ENCODE measurements around the gene OR2D2. TPM values are rescaled to one million over a fixed set of nuclear protein-coding genes. Genes with fewer than 3 reads are reported as not detected.

OR2D2 gene, protein sequence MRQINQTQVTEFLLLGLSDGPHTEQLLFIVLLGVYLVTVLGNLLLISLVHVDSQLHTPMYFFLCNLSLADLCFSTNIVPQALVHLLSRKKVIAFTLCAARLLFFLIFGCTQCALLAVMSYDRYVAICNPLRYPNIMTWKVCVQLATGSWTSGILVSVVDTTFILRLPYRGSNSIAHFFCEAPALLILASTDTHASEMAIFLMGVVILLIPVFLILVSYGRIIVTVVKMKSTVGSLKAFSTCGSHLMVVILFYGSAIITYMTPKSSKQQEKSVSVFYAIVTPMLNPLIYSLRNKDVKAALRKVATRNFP
- total RNA-seq, result under 1 TPM in 1 of 4 donors, not detected in 3; 0.28 TPM

- no peaks in the 10 kb centered on the region for H3K36me3 ChIP-seq
- no peak for DNase-seq
- no peaks in the 10 kb centered on the region for H3K4me1 ChIP-seq
- intact Hi-C loops (cut with DNase I; ENCODE audit: low total_unique reads), result no loop called here
- no peak within 1 kb of the TSS for H3K27ac ChIP-seq
- H3K4me3 ChIP-seq, result no peak within 1 kb of the TSS
- no peaks in the 10 kb centered on the region for H3K27me3 ChIP-seq
- H3K9me3 ChIP-seq, result no peaks in the 10 kb centered on the region
- TF ChIP-seq CTCF (IDR thresholded peaks at IDR 0.05) (no peak), POLR2A (IDR thresholded peaks at IDR 0.05) (no peak)
Measured at GRCh38 chr11:6892400-6892799, at the start of gene OR2D2. Gene OR2D2, minus strand, starts transcription at chr11:6892500. Its CDS starts 0 bp downstream, at chr11:6892500.

- intact Hi-C loops (cut with DNase I; ENCODE audit: low total_unique reads), result no loop called here
- Histone ChIP-seq H3K36me3 (no peaks in the 10 kb centered on the region), H3K27ac (no peak overlapping the region), H3K4me1 (no peaks in the 10 kb centered on the region), H3K27me3 (no peaks in the 10 kb centered on the region), H3K9me3 (no peaks in the 10 kb centered on the region), H3K4me3 (no peak overlapping the region)
- DNase-seq, result no peak
- TF ChIP-seq CTCF (IDR thresholded peaks at IDR 0.05), result no peak
- no peak for TF ChIP-seq POLR2A (IDR thresholded peaks at IDR 0.05)
Measured at GRCh38 chr11:6941970-6942369, 49.7 kb upstream of the OR2D2 start.

GRCh38 chr11:6932145-6932544, 39.8 kb upstream of the OR2D2 start:
- intact Hi-C loops (cut with DNase I; ENCODE audit: low total_unique reads), result no loop called here
- Histone ChIP-seq H3K27ac (no peak overlapping the region), H3K4me1 (no peaks in the 10 kb centered on the region)

GRCh38 chr11:6931146-6931713, 38.9 kb upstream of the OR2D2 start:
- Histone ChIP-seq H3K9me3 (no peaks in the 10 kb centered on the region), H3K4me1 (no peaks in the 10 kb centered on the region), H3K4me3 (no peak overlapping the region), H3K27ac (no peak overlapping the region), H3K27me3 (no peaks in the 10 kb centered on the region), H3K36me3 (no peaks in the 10 kb centered on the region)
- TF ChIP-seq POLR2A (IDR thresholded peaks at IDR 0.05) (no peak), CTCF (IDR thresholded peaks at IDR 0.05) (no peak)
- DNase-seq, result no peak
- intact Hi-C loops (cut with DNase I; ENCODE audit: low total_unique reads), result no loop called here

More at GRCh38 chr11:6932145-6932544, 39.8 kb upstream of the OR2D2 start:
- TF ChIP-seq CTCF (IDR thresholded peaks at IDR 0.05) (no peak), POLR2A (IDR thresholded peaks at IDR 0.05) (no peak)
- no peaks in the 10 kb centered on the region for H3K27me3 ChIP-seq
- H3K9me3 ChIP-seq, result no peaks in the 10 kb centered on the region
- no peak for DNase-seq
- no peaks in the 10 kb centered on the region for H3K36me3 ChIP-seq
- H3K4me3 ChIP-seq, result no peak overlapping the region

DNA sequence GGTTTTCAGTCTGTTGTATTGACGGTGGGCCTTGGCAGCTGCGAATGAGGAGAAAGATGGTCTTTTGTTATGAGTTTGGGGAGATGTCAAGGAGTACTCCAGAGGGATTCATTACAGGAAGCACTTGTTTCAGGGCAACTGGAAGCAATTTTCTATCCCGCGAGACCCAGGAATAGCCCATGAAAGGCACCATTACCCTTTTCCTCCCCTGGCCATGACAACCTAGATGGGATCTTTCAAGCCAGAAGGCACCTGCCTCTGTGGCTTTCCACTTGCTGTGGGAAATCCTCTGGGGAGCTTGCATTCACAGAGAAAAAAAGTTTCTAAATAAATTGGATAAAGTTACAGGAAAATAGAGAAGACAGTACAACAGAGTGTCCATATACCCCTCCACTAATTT, 36.6 kb upstream of the OR2D2 start:
- no peaks in the 10 kb centered on the region for H3K9me3 ChIP-seq
- no peak for TF ChIP-seq POLR2A (IDR thresholded peaks at IDR 0.05)
- TF ChIP-seq CTCF (IDR thresholded peaks at IDR 0.05), result no peak
- H3K36me3 ChIP-seq, result no peaks in the 10 kb centered on the region
- H3K4me3 ChIP-seq, result no peak overlapping the region
- intact Hi-C loops (cut with DNase I; ENCODE audit: low total_unique reads), result no loop called here
- no peak overlapping the region for H3K27ac ChIP-seq
- no peak for DNase-seq
- no peaks in the 10 kb centered on the region for H3K27me3 ChIP-seq
- no peaks in the 10 kb centered on the region for H3K4me1 ChIP-seq
